ENCODE data around the gene RAD9A.

DNA sequence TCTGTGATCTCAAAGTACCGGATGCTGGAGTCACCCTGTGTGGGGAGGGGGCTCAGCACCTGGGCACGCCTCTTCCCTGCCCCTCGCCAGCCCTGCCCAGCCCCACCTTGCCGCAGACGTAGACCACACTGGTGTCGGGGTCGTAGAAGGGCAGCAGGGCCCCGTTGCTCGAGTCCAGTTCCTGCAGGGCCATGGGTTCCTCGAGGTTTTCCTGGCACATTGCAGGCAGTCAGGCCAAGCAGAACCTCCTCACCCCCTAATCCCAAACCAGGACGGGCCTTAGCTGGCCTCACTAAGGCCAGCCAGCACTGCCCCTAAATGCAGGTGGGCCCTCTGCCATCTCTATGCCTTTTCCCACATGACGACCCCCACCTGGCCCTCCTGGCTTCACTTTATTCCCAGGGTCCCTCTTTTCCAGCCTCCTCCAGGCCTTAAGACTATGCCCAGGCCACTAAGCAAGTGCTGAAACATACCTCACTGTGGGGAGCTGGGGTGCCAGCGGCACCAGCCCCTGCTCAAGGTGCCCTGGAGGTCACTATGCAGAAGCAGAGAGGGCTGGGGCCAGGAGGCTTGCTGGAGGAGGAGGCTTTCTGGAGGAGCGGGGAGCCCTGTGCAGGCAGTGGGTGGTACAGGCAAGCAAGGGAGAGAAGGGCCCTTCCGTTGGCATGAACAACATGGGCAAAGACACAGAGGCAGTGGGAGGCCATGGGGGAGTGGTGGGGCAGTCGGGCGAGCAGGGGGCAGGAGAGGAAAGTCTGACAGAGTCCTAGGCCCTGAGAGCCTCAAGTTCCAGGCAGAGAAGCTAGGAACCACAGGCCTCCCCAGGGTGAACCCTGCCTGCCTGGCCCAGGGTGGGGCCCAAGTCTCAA is 48.7 kb downstream of the RAD9A start:
- TF ChIP-seq, protein P1, sequence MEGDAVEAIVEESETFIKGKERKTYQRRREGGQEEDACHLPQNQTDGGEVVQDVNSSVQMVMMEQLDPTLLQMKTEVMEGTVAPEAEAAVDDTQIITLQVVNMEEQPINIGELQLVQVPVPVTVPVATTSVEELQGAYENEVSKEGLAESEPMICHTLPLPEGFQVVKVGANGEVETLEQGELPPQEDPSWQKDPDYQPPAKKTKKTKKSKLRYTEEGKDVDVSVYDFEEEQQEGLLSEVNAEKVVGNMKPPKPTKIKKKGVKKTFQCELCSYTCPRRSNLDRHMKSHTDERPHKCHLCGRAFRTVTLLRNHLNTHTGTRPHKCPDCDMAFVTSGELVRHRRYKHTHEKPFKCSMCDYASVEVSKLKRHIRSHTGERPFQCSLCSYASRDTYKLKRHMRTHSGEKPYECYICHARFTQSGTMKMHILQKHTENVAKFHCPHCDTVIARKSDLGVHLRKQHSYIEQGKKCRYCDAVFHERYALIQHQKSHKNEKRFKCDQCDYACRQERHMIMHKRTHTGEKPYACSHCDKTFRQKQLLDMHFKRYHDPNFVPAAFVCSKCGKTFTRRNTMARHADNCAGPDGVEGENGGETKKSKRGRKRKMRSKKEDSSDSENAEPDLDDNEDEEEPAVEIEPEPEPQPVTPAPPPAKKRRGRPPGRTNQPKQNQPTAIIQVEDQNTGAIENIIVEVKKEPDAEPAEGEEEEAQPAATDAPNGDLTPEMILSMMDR (IDR thresholded peaks at IDR 0.05): no peak
- no peak for TF ChIP-seq EZH2 (IDR thresholded peaks at IDR 0.05)
